Dedifferentiated amniotic fluid mesenchymal stem cell (primary cell): ENCODE results near the gene MALRD1.

ENCODE experiments used
- DNase-seq: peaks from one replicate; pipeline ENCODE4 v3.0.0-alpha.2; 2016; ENCODE audit errors: extremely low spot score

The MALRD1 gene

GRCh38 chr10:19048489-19048888 lies at the start of gene MALRD1:
Gene MALRD1, plus strand, starts transcription at chr10:19048801. Its CDS starts 138 bp downstream, at chr10:19048939.
- DNase-seq, result no peak

- no peak for DNase-seq
Observed at GRCh38 chr10:19003341-19003740, 45.3 kb upstream of the MALRD1 start.

GRCh38 chr10:19012111-19012510 lies 36.5 kb upstream of the MALRD1 start:
- DNase-seq, result no peak

- no peak for DNase-seq
Observed at GRCh38 chr10:19014034-19014433, 34.6 kb upstream of the MALRD1 start.

GRCh38 chr10:19014498-19014897 lies 34.1 kb upstream of the MALRD1 start:
- no peak for DNase-seq

- no peak for DNase-seq
Observed at GRCh38 chr10:19017116-19017890, 31.3 kb upstream of the MALRD1 start.

- no peak for DNase-seq
Observed at GRCh38 chr10:19021162-19021561, 27.4 kb upstream of the MALRD1 start.

- no peak for DNase-seq
Observed at GRCh38 chr10:19024611-19025010, 24.0 kb upstream of the MALRD1 start.

GRCh38 chr10:19031763-19032162 lies 16.8 kb upstream of the MALRD1 start:
- no peak for DNase-seq

GRCh38 chr10:19033741-19034140 lies 14.9 kb upstream of the MALRD1 start:
- no peak for DNase-seq

GRCh38 chr10:19041171-19041570 lies 7.4 kb upstream of the MALRD1 start:
- DNase-seq, result no peak

- DNase-seq, result no peak
Observed at GRCh38 chr10:19043431-19043830, 5.2 kb upstream of the MALRD1 start.

- no peak for DNase-seq
Observed at GRCh38 chr10:19046679-19047078, 1.9 kb upstream of the MALRD1 start.

GRCh38 chr10:19048891-19049290 lies 290 bp downstream of the MALRD1 start:
- DNase-seq, result no peak

GRCh38 chr10:19049567-19049966 lies 966 bp downstream of the MALRD1 start:
- no peak for DNase-seq

- no peak for DNase-seq
Observed at GRCh38 chr10:19054289-19054835, 5.8 kb downstream of the MALRD1 start.

GRCh38 chr10:19058046-19058445 lies 9.4 kb downstream of the MALRD1 start:
- DNase-seq, result no peak

GRCh38 chr10:19063986-19064385 lies 15.4 kb downstream of the MALRD1 start:
- DNase-seq, result no peak

GRCh38 chr10:19071946-19072345 lies 23.3 kb downstream of the MALRD1 start:
- no peak for DNase-seq

GRCh38 chr10:19077276-19077675 lies 28.7 kb downstream of the MALRD1 start:
- DNase-seq, result no peak

GRCh38 chr10:19096501-19097073 lies 48.0 kb downstream of the MALRD1 start:
- DNase-seq, result no peak

- DNase-seq, result no peak
Observed at GRCh38 chr10:19097151-19097550, 48.5 kb downstream of the MALRD1 start.

- DNase-seq, result no peak
Observed at GRCh38 chr10:19098803-19099202, 50.2 kb downstream of the MALRD1 start.
